Subcutaneous adipose tissue (tissue), 4 donors: ENCODE results near the gene TPRN. TPM values are rescaled to one million over a fixed set of nuclear protein-coding genes. Genes with fewer than 3 reads are reported as not detected.

Experiments
- CTCF ChIP-seq: fragments of 450-650 bp; IDR thresholded peaks from one replicate; pipeline ENCODE4 v1.5.1; 2016; ENCODE audit warnings: low read depth, mild to moderate bottlenecking, control low read depth, antibody characterized with exemption, moderate library complexity
- small RNA-seq: library from RNA; depleted of rRNA; stranded (forward); fragments of <200 nt; gene quantifications from one replicate; pipeline ENCODE3, GENCODE V24; 2016
- total RNA-seq, 4 donors: library from RNA; depleted of rRNA; stranded (reverse); fragments of >200 nt; gene quantifications; one replicate each; pipeline ENCODE4 v1.1.0, GENCODE V29; 2016

Gene TPRN
- total RNA-seq, 4 donors from 2014 or later = 1.8 to 10.5 (median 4.9) TPM

GRCh38 chr9:137141976-137142936, 58.3 kb downstream of the TPRN start:
- no peak for TF ChIP-seq CTCF

Small RNAs within 50 kb of the gene (small RNA-seq; reads per million reads assigned to genes)
- not detected for gene MIR3621

Other genes with a start within 250 kb of the TPRN start
- not detected for gene LCN12, start 248.5 kb downstream of the TPRN start, total RNA-seq
- gene PTGDS, start 223.2 kb downstream of the TPRN start, total RNA-seq = 10 to 100 TPM; 15.5 to 57.3 (median 26.8) TPM
- gene LCNL1, start 217.7 kb downstream of the TPRN start, total RNA-seq = not detected
- 10 to 100 TPM in 3 of 4 donors, 1 to 10 TPM in 1; 5.1 to 30.6 (median 26.9) TPM for gene PAXX, start 208.3 kb downstream of the TPRN start, total RNA-seq
- gene CLIC3, start 204.2 kb downstream of the TPRN start, total RNA-seq = 1 to 10 TPM in 2 of 4 donors, not detected in 2; 1.8 to 2.2 TPM
- 10 to 100 TPM; 13.5 to 58.6 (median 19.3) TPM for gene ABCA2, start 172.5 kb downstream of the TPRN start, total RNA-seq
- under 1 TPM in 2 of 4 donors, not detected in 2; 0.22 to 0.34 TPM for gene FUT7, start 168.7 kb downstream of the TPRN start, total RNA-seq
- 10 to 100 TPM; 17.5 to 61.6 (median 29.8) TPM for gene NPDC1, start 154.6 kb downstream of the TPRN start, total RNA-seq
- gene ENTPD2, start 146.7 kb downstream of the TPRN start, total RNA-seq = not detected
- gene SAPCD2, start 130.2 kb downstream of the TPRN start, total RNA-seq = under 1 TPM in 3 of 4 donors, not detected in 1; 0.19 to 0.66 (median 0.51) TPM
- gene UAP1L1, start 123.2 kb downstream of the TPRN start, total RNA-seq = 10 to 100 TPM in 3 of 4 donors, 1 to 10 TPM in 1; 6.7 to 14.8 (median 11.2) TPM
- gene MAN1B1, start 113.8 kb downstream of the TPRN start, total RNA-seq = 10 to 100 TPM; 19.1 to 61.9 (median 47.8) TPM
- 100 to 1,000 TPM in 3 of 4 donors, 10 to 100 TPM in 1; 57.4 to 135 (median 117) TPM for gene DPP7, start 86.0 kb downstream of the TPRN start, total RNA-seq
- gene GRIN1, start 61.6 kb downstream of the TPRN start, total RNA-seq = not detected
- gene LRRC26, start 30.7 kb downstream of the TPRN start, total RNA-seq = not detected
- not detected for gene TMEM210, start 28.7 kb downstream of the TPRN start, total RNA-seq
- 10 to 100 TPM; 11.6 to 53.1 (median 22.6) TPM for gene ANAPC2, start 12.2 kb downstream of the TPRN start, total RNA-seq
- gene SSNA1, start 12.1 kb downstream of the TPRN start, total RNA-seq = 10 to 100 TPM; 26.7 to 69.3 (median 55.8) TPM
- gene TMEM203, start 4.9 kb upstream of the TPRN start, total RNA-seq = 10 to 100 TPM; 19.9 to 29.7 (median 22.7) TPM
- gene NDOR1, start 5.0 kb upstream of the TPRN start, total RNA-seq = 1 to 10 TPM; 2.6 to 6.2 (median 3.7) TPM
- 1 to 10 TPM in 2 of 4 donors, under 1 TPM in 1, not detected in 1; 0.88 to 2.4 (median 1.9) TPM for gene RNF208, start 21.5 kb upstream of the TPRN start, total RNA-seq
- gene CYSRT1, start 24.4 kb upstream of the TPRN start, total RNA-seq = under 1 TPM in 1 of 4 donors, not detected in 3; 0.34 TPM
- not detected for gene RNF224, start 26.8 kb upstream of the TPRN start, total RNA-seq
- not detected for gene SLC34A3, start 30.2 kb upstream of the TPRN start, total RNA-seq
- gene TUBB4B, start 40.5 kb upstream of the TPRN start, total RNA-seq = 100 to 1,000 TPM in 2 of 4 donors, 10 to 100 TPM in 2; 92.0 to 213 (median 150) TPM
- not detected for gene STPG3, start 50.5 kb upstream of the TPRN start, total RNA-seq
- 10 to 100 TPM; 19.4 to 37.0 (median 30.8) TPM for gene NELFB, start 54.6 kb upstream of the TPRN start, total RNA-seq
- 1 to 10 TPM; 3.3 to 9.0 (median 6.6) TPM for gene TOR4A, start 77.0 kb upstream of the TPRN start, total RNA-seq
- 10 to 100 TPM in 1 of 4 donors, 1 to 10 TPM in 2, under 1 TPM in 1; 0.51 to 11.5 (median 2.9) TPM for gene NRARP, start 101.5 kb upstream of the TPRN start, total RNA-seq
- 10 to 100 TPM in 2 of 4 donors, 1 to 10 TPM in 2; 7.5 to 44.6 (median 10.5) TPM for gene EXD3, start 222.4 kb upstream of the TPRN start, total RNA-seq
- gene NOXA1, start 222.7 kb upstream of the TPRN start, total RNA-seq = 1 to 10 TPM; 1.4 to 5.3 (median 2.4) TPM
- gene ENTPD8, start 240.6 kb upstream of the TPRN start, total RNA-seq = not detected